Measurements from ENCODE around the gene HNRNPDL.

DNA sequence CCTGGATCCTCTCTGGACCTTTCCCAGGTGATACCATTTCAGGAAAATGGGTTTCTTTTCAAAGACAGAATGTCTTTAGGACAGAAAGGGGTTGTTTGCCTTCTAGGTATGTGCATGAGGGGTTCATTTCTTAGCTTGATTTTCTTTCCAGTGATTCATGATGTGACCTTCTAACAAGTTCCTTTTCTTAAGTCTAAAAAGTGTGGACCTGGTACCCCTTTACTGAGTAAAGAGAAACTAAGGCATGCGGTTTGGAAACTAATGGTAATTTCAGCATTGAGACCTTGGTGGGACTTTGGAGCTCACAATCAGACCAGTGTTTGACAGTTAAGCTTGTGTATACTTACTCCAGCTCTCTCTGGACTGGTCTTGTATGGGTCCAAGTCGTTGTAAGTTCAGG lies 8.8 kb upstream of the HNRNPDL start:
- TF ChIP-seq, protein P1, sequence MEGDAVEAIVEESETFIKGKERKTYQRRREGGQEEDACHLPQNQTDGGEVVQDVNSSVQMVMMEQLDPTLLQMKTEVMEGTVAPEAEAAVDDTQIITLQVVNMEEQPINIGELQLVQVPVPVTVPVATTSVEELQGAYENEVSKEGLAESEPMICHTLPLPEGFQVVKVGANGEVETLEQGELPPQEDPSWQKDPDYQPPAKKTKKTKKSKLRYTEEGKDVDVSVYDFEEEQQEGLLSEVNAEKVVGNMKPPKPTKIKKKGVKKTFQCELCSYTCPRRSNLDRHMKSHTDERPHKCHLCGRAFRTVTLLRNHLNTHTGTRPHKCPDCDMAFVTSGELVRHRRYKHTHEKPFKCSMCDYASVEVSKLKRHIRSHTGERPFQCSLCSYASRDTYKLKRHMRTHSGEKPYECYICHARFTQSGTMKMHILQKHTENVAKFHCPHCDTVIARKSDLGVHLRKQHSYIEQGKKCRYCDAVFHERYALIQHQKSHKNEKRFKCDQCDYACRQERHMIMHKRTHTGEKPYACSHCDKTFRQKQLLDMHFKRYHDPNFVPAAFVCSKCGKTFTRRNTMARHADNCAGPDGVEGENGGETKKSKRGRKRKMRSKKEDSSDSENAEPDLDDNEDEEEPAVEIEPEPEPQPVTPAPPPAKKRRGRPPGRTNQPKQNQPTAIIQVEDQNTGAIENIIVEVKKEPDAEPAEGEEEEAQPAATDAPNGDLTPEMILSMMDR (IDR thresholded peaks at IDR 0.05), result no peak
- TF ChIP-seq EZH2 (IDR thresholded peaks at IDR 0.05; ENCODE audit: borderline replicate concordance, insufficient read depth, low read depth, low read length, poor library complexity, severe bottlenecking), result no peak

Measured in B cell (primary cell).